HFFc6 (cell line): ENCODE results near the gene SMDT1. TPM values are rescaled to one million over a fixed set of nuclear protein-coding genes. Genes with fewer than 3 reads are reported as not detected.

Experiments
- DNase-seq: peaks from one replicate; pipeline ENCODE4 v3.0.0-alpha.2; 2018
- H3K27ac Mint-ChIP-seq: 2 replicates; pipeline ENCODE4 v1.8.0; 2020; ENCODE audit warnings: mild to moderate bottlenecking, mixed read lengths
- H3K27me3 Mint-ChIP-seq: 2 replicates; pipeline ENCODE4 v1.8.0; 2021; ENCODE audit warnings: mild to moderate bottlenecking, moderate library complexity, mixed read lengths; ENCODE audit not compliant: insufficient read depth
- H3K36me3 Mint-ChIP-seq: 2 replicates; pipeline ENCODE4 v1.8.0; 2021; ENCODE audit warnings: low read depth, mixed read lengths
- H3K4me1 Mint-ChIP-seq: 2 replicates; pipeline ENCODE4 v1.8.0; 2020; ENCODE audit warnings: low read depth, mixed read lengths
- H3K4me3 Mint-ChIP-seq: 2 replicates; pipeline ENCODE4 v1.8.0; 2020; ENCODE audit warnings: mild to moderate bottlenecking, moderate library complexity, mixed read lengths
- H3K9me3 Mint-ChIP-seq: 2 replicates; pipeline ENCODE4 v1.8.0; 2020; ENCODE audit warnings: mild to moderate bottlenecking, mixed read lengths
- total RNA-seq, 6 experiments: library from RNA; stranded (reverse); fragmentation: NEBNext Ultra II Directional; extraction: Animal tissue kit (Norgen Biotek cat#: 25700); gene quantifications; 2 replicates in 1 of 6; 3 replicates in 5 of 6; pipeline ENCODE4 v1.2.3, GENCODE V29; 2021
- TF ChIP-seq, protein P1 (sequence below): fragments of 200-600 bp; sonication (generic); IDR thresholded peaks from 2 replicates; pipeline ENCODE4 v1.5.0; 2021; ENCODE audit warnings: antibody characterized with exemption, mild to moderate bottlenecking

Gene SMDT1
- total RNA-seq, 6 experiments from 2014 or later = 46.8 to 55.4 (median 51.7) TPM

DNA sequence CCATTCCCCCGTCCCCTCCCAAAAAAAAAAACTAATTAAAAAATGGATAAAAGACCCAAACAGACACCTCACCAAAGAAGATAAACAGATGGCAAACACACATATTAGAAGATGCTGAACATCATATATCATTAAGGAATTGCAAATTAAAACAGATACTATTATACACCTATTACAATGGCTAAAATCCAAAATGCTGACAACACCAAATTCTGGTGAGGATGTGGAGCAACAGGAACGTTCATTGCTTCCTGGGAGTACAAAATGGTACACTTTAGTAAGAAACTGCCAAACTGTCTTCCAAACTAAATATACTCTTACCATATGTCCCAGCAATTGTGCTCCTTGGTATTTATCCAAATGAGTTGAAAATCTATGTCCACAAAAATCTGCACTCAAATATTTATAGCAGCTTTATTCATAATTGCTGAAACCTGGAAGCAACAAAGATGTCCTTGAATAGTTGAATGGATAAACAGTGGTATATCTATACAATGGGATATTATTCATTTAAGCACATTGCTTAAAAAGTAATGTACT lies 28.8 kb upstream of the SMDT1 start:
- H3K4me1 Mint-ChIP-seq = peaks cover 6% of the 10 kb centered on the region
- no peak overlapping the region for H3K27ac Mint-ChIP-seq
- no peaks in the 10 kb centered on the region; the same call in 1 of the 2 replicates for H3K27me3 Mint-ChIP-seq
- TF ChIP-seq, protein P1, sequence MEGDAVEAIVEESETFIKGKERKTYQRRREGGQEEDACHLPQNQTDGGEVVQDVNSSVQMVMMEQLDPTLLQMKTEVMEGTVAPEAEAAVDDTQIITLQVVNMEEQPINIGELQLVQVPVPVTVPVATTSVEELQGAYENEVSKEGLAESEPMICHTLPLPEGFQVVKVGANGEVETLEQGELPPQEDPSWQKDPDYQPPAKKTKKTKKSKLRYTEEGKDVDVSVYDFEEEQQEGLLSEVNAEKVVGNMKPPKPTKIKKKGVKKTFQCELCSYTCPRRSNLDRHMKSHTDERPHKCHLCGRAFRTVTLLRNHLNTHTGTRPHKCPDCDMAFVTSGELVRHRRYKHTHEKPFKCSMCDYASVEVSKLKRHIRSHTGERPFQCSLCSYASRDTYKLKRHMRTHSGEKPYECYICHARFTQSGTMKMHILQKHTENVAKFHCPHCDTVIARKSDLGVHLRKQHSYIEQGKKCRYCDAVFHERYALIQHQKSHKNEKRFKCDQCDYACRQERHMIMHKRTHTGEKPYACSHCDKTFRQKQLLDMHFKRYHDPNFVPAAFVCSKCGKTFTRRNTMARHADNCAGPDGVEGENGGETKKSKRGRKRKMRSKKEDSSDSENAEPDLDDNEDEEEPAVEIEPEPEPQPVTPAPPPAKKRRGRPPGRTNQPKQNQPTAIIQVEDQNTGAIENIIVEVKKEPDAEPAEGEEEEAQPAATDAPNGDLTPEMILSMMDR = no peak
- peaks cover under 1% of the 10 kb centered on the region; the same call in 1 of the 2 replicates for H3K36me3 Mint-ChIP-seq
- no peaks in the 10 kb centered on the region for H3K9me3 Mint-ChIP-seq
- DNase-seq = no peak
- no peak overlapping the region for H3K4me3 Mint-ChIP-seq

DNA sequence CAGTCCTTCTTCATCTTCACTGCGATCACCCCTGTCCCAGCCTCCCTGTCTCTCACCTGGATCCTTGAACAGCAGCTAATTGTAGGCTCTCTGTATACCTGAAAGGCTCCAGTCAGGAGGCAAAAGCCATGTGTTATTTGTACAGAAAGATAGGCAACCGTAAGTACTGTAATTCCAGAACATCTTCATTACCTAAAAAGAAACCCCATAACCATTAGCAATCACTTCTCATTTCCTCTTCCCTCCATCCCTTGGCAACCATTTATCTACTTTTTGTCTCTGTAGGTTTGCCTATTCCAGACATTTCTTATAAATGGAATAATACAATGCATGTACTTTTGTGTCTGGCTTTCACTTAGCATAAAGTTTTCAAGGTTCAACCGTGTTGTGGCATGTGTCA lies 26.7 kb upstream of the SMDT1 start:
- Mint-ChIP-seq H3K9me3 (peaks cover 17% of the 10 kb centered on the region), H3K36me3 (peaks cover 19% of the 10 kb centered on the region), H3K27ac (no peak overlapping the region), H3K4me1 (no peaks in the 10 kb centered on the region), H3K4me3 (no peak overlapping the region), H3K27me3 (no peaks in the 10 kb centered on the region; the same call in 1 of the 2 replicates)
- DNase-seq = no peak
- TF ChIP-seq, protein P1 = no peak

DNA sequence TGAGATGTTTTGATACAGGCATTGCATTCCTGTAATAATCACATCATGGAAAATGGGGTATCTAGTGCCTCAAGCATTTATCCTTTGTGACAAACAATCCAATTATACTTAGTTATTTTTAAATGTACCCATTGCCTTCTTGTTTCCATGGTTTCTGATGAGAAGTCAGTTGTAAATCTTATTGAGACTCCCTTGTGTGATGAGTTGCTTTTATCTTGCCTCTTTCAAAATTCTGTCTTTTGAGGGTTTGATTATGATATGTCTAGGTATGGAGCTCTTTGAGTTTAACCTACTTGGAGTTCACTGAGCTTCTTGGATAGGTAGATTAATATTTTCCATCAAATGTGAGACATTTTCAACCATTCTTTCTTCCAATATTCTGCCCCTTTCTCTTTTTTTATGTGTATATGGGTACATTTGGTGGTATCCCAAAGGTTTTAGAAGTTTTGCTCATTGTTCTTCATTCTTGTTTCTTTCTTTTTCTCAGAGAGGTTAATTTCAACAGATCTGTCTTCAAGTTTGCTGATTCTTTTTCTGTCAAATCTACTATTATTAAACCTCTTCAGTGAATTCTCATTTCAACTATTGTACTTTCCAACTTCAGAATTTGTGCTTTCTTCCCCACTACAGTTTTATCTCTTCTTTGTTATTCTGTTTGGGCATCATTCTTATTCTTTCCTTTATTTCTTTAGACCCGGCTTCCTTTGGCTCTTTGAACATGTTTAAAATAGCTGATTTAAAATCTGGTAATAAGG lies 22.6 kb upstream of the SMDT1 start:
- Mint-ChIP-seq H3K9me3 (peaks cover 17% of the 10 kb centered on the region), H3K36me3 (peaks cover 38% of the 10 kb centered on the region), H3K4me3 (no peak overlapping the region), H3K4me1 (no peaks in the 10 kb centered on the region), H3K27me3 (no peaks in the 10 kb centered on the region), H3K27ac (no peak overlapping the region)
- DNase-seq = no peak
- TF ChIP-seq, protein P1 = no peak

DNA sequence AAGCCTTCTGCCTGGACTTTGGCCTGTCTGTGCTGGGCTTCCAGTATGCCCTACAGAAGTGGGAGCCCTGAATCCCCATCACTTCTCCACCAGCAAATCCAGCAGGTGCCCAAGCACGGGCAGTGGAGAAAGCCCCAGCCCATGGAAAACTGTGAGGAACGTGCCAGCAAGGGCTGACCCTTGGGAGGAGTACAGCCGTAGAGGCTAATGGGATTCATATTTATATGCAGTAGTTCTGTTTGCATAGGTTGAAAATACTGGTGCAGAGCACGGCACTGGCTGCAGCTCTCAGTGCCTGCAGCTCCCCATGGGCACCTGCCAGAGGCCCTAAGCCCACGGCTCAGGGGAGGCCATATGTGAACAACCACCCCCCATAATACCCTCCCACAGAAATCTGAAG lies 19.0 kb upstream of the SMDT1 start:
- no peak for DNase-seq
- Mint-ChIP-seq H3K9me3 (peaks cover 17% of the 10 kb centered on the region), H3K27me3 (no peaks in the 10 kb centered on the region), H3K4me1 (no peaks in the 10 kb centered on the region), H3K36me3 (peaks cover 38% of the 10 kb centered on the region), H3K27ac (no peak overlapping the region), H3K4me3 (no peak overlapping the region)
- TF ChIP-seq, protein P1 = no peak

DNA sequence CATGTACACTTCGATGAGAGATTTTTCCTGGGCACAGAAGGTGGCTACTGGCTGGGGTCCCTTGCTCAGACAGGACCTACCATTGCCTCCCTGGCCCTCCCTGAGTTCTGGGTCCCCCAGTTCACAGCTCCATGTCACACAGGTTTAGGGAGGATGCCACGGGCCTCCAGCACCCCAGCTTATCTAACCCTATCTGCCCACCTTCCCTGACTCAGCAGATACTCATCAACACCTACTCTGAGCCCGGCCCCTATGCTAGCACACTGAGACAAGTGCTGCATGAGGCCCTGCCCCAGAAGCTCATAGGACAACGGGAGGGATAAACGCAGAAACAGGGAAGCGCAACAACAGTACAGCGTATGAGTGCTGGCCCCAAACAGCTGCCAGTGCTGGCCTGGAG lies 18.5 kb upstream of the SMDT1 start:
- Mint-ChIP-seq H3K4me3 (no peak overlapping the region), H3K9me3 (peaks cover 15% of the 10 kb centered on the region), H3K27ac (no peak overlapping the region), H3K4me1 (no peaks in the 10 kb centered on the region), H3K36me3 (peaks cover 34% of the 10 kb centered on the region), H3K27me3 (no peaks in the 10 kb centered on the region)
- TF ChIP-seq, protein P1 = no peak
- no peak for DNase-seq
